ENCODE measurements around the gene UNC5CL.

The UNC5CL gene, protein sequence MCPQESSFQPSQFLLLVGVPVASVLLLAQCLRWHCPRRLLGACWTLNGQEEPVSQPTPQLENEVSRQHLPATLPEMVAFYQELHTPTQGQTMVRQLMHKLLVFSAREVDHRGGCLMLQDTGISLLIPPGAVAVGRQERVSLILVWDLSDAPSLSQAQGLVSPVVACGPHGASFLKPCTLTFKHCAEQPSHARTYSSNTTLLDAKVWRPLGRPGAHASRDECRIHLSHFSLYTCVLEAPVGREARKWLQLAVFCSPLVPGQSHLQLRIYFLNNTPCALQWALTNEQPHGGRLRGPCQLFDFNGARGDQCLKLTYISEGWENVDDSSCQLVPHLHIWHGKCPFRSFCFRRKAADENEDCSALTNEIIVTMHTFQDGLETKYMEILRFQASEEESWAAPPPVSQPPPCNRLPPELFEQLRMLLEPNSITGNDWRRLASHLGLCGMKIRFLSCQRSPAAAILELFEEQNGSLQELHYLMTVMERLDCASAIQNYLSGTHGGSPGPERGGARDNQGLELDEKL

DNA sequence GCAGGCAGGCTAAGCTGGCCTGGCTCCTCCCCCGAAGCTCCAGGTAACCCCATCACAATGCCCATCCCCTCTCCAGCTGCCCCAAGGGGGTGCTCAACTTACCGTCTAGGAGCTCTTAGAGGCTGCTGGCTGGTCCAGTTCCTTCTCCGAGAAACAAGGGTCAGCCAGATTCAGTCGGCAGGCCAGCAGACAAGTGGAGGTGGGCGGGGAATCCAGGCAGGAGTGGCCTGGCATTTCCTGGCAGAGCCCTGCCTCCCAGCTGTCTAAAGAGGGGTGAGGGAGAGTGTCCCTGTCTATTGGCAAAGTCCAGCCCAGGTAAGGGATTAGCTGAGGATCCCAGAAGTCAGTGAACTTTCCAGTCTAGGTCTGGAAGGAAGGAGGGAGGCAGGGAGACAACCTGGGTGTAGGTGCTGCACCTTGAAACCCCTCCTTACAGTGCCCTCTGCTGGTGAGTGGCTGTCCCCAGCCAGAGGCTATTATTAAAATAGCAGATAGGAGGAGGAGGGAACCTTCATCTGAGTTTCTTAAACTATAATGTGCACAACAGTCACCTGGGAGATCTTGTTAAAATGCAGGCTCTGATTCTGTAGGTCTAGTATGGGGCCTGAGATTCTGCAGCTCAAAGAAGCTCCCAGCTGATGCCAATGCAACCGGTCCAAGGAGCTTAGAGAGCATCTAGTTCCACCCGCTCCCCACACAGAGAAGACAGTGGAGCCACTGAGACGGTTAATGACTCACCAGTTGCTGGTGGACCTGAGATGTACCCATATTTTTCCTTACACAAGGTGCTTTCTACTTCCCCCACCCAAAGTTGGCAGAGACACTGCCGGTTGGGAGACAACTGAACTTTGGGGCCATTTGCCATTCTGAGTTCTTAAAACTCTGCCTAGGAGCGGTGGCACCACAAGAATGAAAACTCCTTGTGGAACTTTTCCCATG, at the start of gene UNC5CL:
TSS of gene UNC5CL (minus strand) at position 162 of the 939 bp plus-strand sequence. CDS start 4,147 bp downstream, outside the sequence.
- H3K27ac ChIP-seq, result no peak within 1 kb of the TSS
- CTCF ChIA-PET, result interaction anchor here (0.6 to 1.2 kb wide), 3 partner anchors 9 to 1776 kb away, joined by 3 to 5 read pairs (median 3); no protein-coding TSS in a partner anchor
- TF ChIP-seq, protein P1, sequence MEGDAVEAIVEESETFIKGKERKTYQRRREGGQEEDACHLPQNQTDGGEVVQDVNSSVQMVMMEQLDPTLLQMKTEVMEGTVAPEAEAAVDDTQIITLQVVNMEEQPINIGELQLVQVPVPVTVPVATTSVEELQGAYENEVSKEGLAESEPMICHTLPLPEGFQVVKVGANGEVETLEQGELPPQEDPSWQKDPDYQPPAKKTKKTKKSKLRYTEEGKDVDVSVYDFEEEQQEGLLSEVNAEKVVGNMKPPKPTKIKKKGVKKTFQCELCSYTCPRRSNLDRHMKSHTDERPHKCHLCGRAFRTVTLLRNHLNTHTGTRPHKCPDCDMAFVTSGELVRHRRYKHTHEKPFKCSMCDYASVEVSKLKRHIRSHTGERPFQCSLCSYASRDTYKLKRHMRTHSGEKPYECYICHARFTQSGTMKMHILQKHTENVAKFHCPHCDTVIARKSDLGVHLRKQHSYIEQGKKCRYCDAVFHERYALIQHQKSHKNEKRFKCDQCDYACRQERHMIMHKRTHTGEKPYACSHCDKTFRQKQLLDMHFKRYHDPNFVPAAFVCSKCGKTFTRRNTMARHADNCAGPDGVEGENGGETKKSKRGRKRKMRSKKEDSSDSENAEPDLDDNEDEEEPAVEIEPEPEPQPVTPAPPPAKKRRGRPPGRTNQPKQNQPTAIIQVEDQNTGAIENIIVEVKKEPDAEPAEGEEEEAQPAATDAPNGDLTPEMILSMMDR (conservative IDR thresholded peaks at IDR 0.05; ENCODE audit: low read depth), result no peak
- POLR2A ChIA-PET (ENCODE audit: low non-redundant PET), result no interaction called here
- peak; percentile 39 for DNase-seq (ENCODE audit: low spot score)

DNA sequence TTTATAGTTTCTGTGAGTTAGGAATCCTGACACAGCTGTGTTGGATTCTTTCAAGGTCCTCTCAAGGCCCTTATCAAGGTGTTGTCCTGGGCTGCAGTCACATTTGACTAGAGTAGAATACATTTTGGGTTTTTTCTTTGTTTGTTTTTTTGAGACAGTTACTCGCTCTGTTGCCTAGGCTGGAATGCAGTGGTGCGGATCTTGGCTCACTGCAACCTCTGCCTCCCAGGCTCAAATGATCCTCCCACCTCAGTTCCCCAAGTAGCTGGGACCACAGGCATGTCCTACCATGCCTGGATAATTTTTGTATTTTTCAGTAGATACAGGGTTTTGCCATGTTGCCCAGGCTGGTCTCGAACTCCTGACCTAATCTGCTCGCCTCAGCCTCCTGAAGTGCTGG, 49.4 kb upstream of the UNC5CL start:
- ChIA-PET POLR2A (ENCODE audit: low non-redundant PET) (no interaction called here), CTCF (interaction anchor here (0.6 kb wide), 1 partner anchor 17 kb away, joined by 3 read pairs; no protein-coding TSS in a partner anchor)
- TF ChIP-seq, protein P1 (conservative IDR thresholded peaks at IDR 0.05; ENCODE audit: low read depth), result no peak
- 0 out of 2 replicates have a peak overlapping the region, but pooled peaks have one; percentile 7 for H3K27ac ChIP-seq
- no peak for DNase-seq (ENCODE audit: low spot score)

DNA sequence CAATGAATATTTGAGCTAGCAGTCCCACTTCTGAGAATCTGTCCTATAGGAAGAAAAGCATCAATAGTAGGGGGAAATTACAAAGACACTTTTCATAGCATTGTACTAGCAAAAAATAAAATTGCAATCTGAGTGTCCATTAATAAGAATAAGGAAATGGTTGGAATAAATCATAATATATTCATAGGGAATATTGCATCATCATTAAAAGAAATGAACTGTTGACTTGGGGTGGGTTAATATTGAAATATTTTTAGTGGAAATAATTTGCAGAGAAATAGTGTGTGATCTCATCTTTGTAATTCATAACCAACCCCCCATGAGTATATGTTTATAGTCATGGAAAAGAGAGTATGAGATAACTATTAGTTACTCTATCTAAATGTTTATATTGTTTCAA, 46.2 kb upstream of the UNC5CL start:
- no peak for DNase-seq (ENCODE audit: low spot score)
- ChIA-PET POLR2A (ENCODE audit: low non-redundant PET) (no interaction called here), CTCF (no interaction called here)
- TF ChIP-seq, protein P1 (conservative IDR thresholded peaks at IDR 0.05; ENCODE audit: low read depth), result no peak
- H3K27ac ChIP-seq, result no peak overlapping the region

DNA sequence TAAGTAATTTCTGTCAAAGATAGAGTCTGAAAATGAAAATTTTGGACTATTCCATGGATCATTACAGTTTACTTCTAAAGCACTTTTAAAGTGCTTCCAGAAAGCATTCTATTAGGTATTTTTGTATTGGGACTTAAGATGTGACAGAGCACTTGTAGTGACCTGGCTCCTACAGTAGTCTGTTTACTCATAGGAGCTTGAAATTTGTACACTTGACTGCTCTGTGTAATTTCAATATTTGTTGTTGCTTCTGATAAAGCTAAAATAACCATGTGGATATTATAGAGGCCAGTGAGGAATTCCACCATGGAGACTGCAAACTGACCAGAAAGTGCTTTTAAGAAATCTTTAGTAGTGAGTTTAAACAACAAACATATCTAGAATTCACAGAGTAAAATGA, 44.1 kb upstream of the UNC5CL start:
- DNase-seq (ENCODE audit: low spot score), result no peak
- POLR2A ChIA-PET (ENCODE audit: low non-redundant PET), result interaction anchor here (0.5 kb wide), 1 partner anchor 227 kb away, joined by 3 read pairs; no protein-coding TSS in a partner anchor
- CTCF ChIA-PET, result interaction anchor here (0.5 kb wide), 1 partner anchor 10 kb away, joined by 3 read pairs; no protein-coding TSS in a partner anchor
- H3K27ac ChIP-seq, result no peak overlapping the region
- TF ChIP-seq, protein P1 (conservative IDR thresholded peaks at IDR 0.05; ENCODE audit: low read depth), result no peak

DNA sequence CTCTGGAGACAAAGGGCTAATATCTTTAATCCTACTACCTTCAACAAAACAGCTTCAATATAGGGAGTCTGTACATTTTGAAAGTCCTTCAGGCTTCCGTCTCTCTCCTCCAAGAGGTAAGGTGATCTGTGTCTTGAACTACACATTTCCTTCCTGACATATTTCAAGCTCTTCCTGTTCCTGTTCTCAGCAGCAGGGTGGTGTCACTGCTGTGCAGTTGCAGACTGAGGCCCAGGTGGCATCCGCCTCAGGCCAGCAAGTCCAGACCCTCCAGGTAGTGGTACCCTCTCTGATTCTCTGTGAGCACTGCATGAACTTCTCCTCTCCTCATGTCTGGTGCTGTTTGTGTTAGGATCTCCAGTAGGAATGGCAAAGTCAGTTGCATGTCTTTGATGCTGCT, 41.6 kb upstream of the UNC5CL start:
- ChIA-PET CTCF (interaction anchor here (0.7 kb wide), 1 partner anchor 96 kb away, joined by 3 read pairs; no protein-coding TSS in a partner anchor), POLR2A (ENCODE audit: low non-redundant PET) (no interaction called here)
- DNase-seq (ENCODE audit: low spot score), result no peak
- H3K27ac ChIP-seq, result no peak overlapping the region
- TF ChIP-seq, protein P1 (conservative IDR thresholded peaks at IDR 0.05; ENCODE audit: low read depth), result no peak

DNA sequence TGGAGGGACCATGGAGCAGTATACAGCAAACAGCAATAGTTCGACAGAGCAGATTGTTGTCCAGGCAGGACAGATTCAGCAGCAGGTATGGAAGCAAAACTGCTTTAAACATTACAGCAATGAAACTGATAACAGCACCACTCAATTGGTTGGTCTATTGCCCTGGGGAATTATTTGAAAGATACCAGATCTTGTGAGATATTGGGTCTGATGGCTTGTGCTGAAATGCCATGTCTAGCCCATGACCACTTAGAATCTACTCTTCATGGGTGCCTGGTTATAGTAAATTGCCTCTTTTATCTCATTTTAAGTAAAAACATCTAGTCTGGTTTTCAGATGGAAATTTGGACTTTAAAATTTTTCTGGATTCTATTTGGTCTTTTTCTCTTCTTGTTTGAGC, 40.1 kb upstream of the UNC5CL start:
- CTCF ChIA-PET, result no interaction called here
- no peak for DNase-seq (ENCODE audit: low spot score)
- TF ChIP-seq, protein P1 (conservative IDR thresholded peaks at IDR 0.05; ENCODE audit: low read depth), result no peak
- no peak overlapping the region for H3K27ac ChIP-seq
- POLR2A ChIA-PET (ENCODE audit: low non-redundant PET), result no interaction called here
